ENCODE results near the gene CDCA4.

CDCA4 gene

GRCh38 chr14:105011312-105011990 is 9.4 kb downstream of the CDCA4 start:
- DNase-seq, result no peak

- no peak for DNase-seq
Observed at GRCh38 chr14:105010891-105011291, 10.0 kb downstream of the CDCA4 start.

- no peak for DNase-seq
Observed at GRCh38 chr14:105010106-105010505, 10.8 kb downstream of the CDCA4 start.

GRCh38 chr14:105007593-105008264 is 13.2 kb downstream of the CDCA4 start:
- DNase-seq, result no peak

- DNase-seq, result no peak
Observed at GRCh38 chr14:105006831-105007592, 13.9 kb downstream of the CDCA4 start.

- no peak for DNase-seq
Observed at GRCh38 chr14:105005929-105006830, 14.7 kb downstream of the CDCA4 start.

- DNase-seq, result no peak
Observed at GRCh38 chr14:105005329-105005928, 15.5 kb downstream of the CDCA4 start.

GRCh38 chr14:104999361-104999760 is 21.5 kb downstream of the CDCA4 start:
- no peak for DNase-seq

GRCh38 chr14:104998801-104999200 is 22.1 kb downstream of the CDCA4 start:
- DNase-seq, result no peak

GRCh38 chr14:104996483-104996882 is 24.4 kb downstream of the CDCA4 start:
- no peak for DNase-seq

- no peak for DNase-seq
Observed at GRCh38 chr14:104996032-104996431, 24.9 kb downstream of the CDCA4 start.

GRCh38 chr14:104994978-104995377 is 25.9 kb downstream of the CDCA4 start:
- no peak for DNase-seq

- no peak for DNase-seq
Observed at GRCh38 chr14:104993808-104994591, 26.9 kb downstream of the CDCA4 start.

GRCh38 chr14:104993306-104993705 is 27.6 kb downstream of the CDCA4 start:
- no peak for DNase-seq

- DNase-seq, result no peak
Observed at GRCh38 chr14:104992501-104992900, 28.4 kb downstream of the CDCA4 start.

- DNase-seq, result no peak
Observed at GRCh38 chr14:104991896-104992230, 29.0 kb downstream of the CDCA4 start.

GRCh38 chr14:104989951-104990303 is 31.0 kb downstream of the CDCA4 start:
- no peak for DNase-seq

- DNase-seq, result no peak
Observed at GRCh38 chr14:104989236-104989950, 31.5 kb downstream of the CDCA4 start.

- DNase-seq, result no peak
Observed at GRCh38 chr14:104986487-104987164, 34.3 kb downstream of the CDCA4 start.

GRCh38 chr14:104985675-104986486 is 35.0 kb downstream of the CDCA4 start, which contains the start of gene CLBA1:
CLBA1 (plus strand) TSS chr14:104985788; CDS start chr14:104986432, 644 bp downstream.
- DNase-seq, result peak; percentile 86

Data from activated effector memory CD4-positive, alpha-beta T cell treated with Interleukin-2 at 50 U/mL for 16 hours (primary cell).